Parathyroid adenoma (tissue), 2 donors: ENCODE results near the gene RYR1.

ENCODE experiments used
- H2AFZ ChIP-seq: fragments of 300-600 bp; sonication (generic); one replicate; pipeline ENCODE4 v1.7.0; 2017; ENCODE audit warnings: antibody characterized with exemption, mild to moderate bottlenecking
- H3K27ac ChIP-seq: fragments of 300-600 bp; sonication (generic); one replicate; pipeline ENCODE4 v1.7.0; 2017
- H3K27me3 ChIP-seq: fragments of 300-600 bp; sonication (generic); one replicate; pipeline ENCODE4 v1.7.0; 2017; ENCODE audit warnings: low read length; ENCODE audit not compliant: control insufficient read depth, insufficient read depth
- H3K36me3 ChIP-seq: fragments of 300-600 bp; sonication (generic); one replicate; pipeline ENCODE4 v1.7.0; 2017; ENCODE audit warnings: low read length; ENCODE audit not compliant: control insufficient read depth, insufficient read depth
- H3K4me1 ChIP-seq: fragments of 300-600 bp; sonication (generic); one replicate; pipeline ENCODE4 v1.7.0; 2017; ENCODE audit warnings: control low read depth
- H3K4me2 ChIP-seq: fragments of 300-600 bp; sonication (generic); one replicate; pipeline ENCODE4 v1.7.0; 2017; ENCODE audit warnings: low read length
- H3K4me3 ChIP-seq: fragments of 300-600 bp; sonication (generic); one replicate; pipeline ENCODE4 v1.7.0; 2017; ENCODE audit warnings: low read depth, low read length
- H3K79me2 ChIP-seq: fragments of 300-600 bp; sonication (generic); one replicate; pipeline ENCODE4 v1.7.0; 2017; ENCODE audit warnings: control low read depth
- H3K9ac ChIP-seq: fragments of 300-600 bp; sonication (generic); one replicate; pipeline ENCODE4 v1.7.0; 2017; ENCODE audit warnings: mild to moderate bottlenecking
- H3K9me3 ChIP-seq: fragments of 300-600 bp; sonication (generic); one replicate; pipeline ENCODE4 v1.7.0; 2017; ENCODE audit warnings: low read length; ENCODE audit not compliant: control insufficient read depth
- CTCF ChIP-seq: fragments of 300-600 bp; sonication (generic); IDR thresholded peaks from one replicate; pipeline ENCODE4 v1.7.0; 2017; ENCODE audit warnings: antibody characterized with exemption, mild to moderate bottlenecking
- donor health status: primary hyperparathyroidism.

The RYR1 gene

GRCh38 chr19:38531515-38531914 is 98.0 kb downstream of the RYR1 start:
- H3K4me2 ChIP-seq = no peak overlapping the region
- no peak overlapping the region for H3K9ac ChIP-seq
- no peaks in the 10 kb centered on the region for H3K27me3 ChIP-seq
- H2AFZ ChIP-seq = no peak overlapping the region
- peaks cover 3% of the 10 kb centered on the region for H3K36me3 ChIP-seq
- no peak for TF ChIP-seq CTCF
- H3K4me1 ChIP-seq = no peaks in the 10 kb centered on the region
- H3K79me2 ChIP-seq = no peaks in the 10 kb centered on the region
- H3K4me3 ChIP-seq = no peak overlapping the region
- H3K27ac ChIP-seq = no peak overlapping the region
- no peaks in the 10 kb centered on the region for H3K9me3 ChIP-seq

- Histone ChIP-seq H3K9ac (no peak overlapping the region), H3K27ac (no peak overlapping the region), H3K79me2 (no peaks in the 10 kb centered on the region), H3K36me3 (peaks cover 3% of the 10 kb centered on the region), H3K9me3 (no peaks in the 10 kb centered on the region), H3K4me2 (no peak overlapping the region), H3K4me3 (no peak overlapping the region), H3K4me1 (no peaks in the 10 kb centered on the region), H3K27me3 (no peaks in the 10 kb centered on the region), H2AFZ (no peak overlapping the region)
- TF ChIP-seq CTCF = no peak
Measured at GRCh38 chr19:38532939-38533338, 99.4 kb downstream of the RYR1 start.

GRCh38 chr19:38534574-38534973 is 101.1 kb downstream of the RYR1 start:
- Histone ChIP-seq H3K27me3 (no peaks in the 10 kb centered on the region), H3K4me3 (no peak overlapping the region), H3K27ac (no peak overlapping the region), H2AFZ (no peak overlapping the region), H3K36me3 (peaks cover 3% of the 10 kb centered on the region), H3K9ac (no peak overlapping the region), H3K9me3 (no peaks in the 10 kb centered on the region), H3K79me2 (no peaks in the 10 kb centered on the region), H3K4me1 (no peaks in the 10 kb centered on the region), H3K4me2 (no peak overlapping the region)
- TF ChIP-seq CTCF = no peak

- Histone ChIP-seq H3K36me3 (peaks cover 3% of the 10 kb centered on the region), H3K9ac (no peak overlapping the region), H3K4me2 (no peak overlapping the region), H3K27ac (no peak overlapping the region), H3K27me3 (no peaks in the 10 kb centered on the region), H3K4me1 (no peaks in the 10 kb centered on the region), H3K9me3 (no peaks in the 10 kb centered on the region), H2AFZ (no peak overlapping the region), H3K79me2 (no peaks in the 10 kb centered on the region), H3K4me3 (no peak overlapping the region)
- TF ChIP-seq CTCF = no peak
Measured at GRCh38 chr19:38535212-38535611, 101.7 kb downstream of the RYR1 start.

GRCh38 chr19:38537071-38537936 is 103.8 kb downstream of the RYR1 start:
- peaks cover 3% of the 10 kb centered on the region for H3K36me3 ChIP-seq
- no peak overlapping the region for H2AFZ ChIP-seq
- H3K4me2 ChIP-seq = no peak overlapping the region
- no peak overlapping the region for H3K4me3 ChIP-seq
- no peaks in the 10 kb centered on the region for H3K27me3 ChIP-seq
- H3K9ac ChIP-seq = no peak overlapping the region
- H3K9me3 ChIP-seq = no peaks in the 10 kb centered on the region
- H3K27ac ChIP-seq = no peak overlapping the region
- H3K4me1 ChIP-seq = no peaks in the 10 kb centered on the region
- no peak for TF ChIP-seq CTCF
- H3K79me2 ChIP-seq = no peaks in the 10 kb centered on the region
